ENCODE results near the gene PLOD2.

PLOD2 gene

GRCh38 chr3:146040630-146041029 is 120.4 kb downstream of the PLOD2 start:
- DNase-seq (ENCODE audit: low spot score) = no peak

GRCh38 chr3:146037697-146038096 is 123.3 kb downstream of the PLOD2 start:
- no peak for DNase-seq (ENCODE audit: low spot score)

GRCh38 chr3:146036281-146036680 is 124.7 kb downstream of the PLOD2 start:
- DNase-seq (ENCODE audit: low spot score) = no peak

- no peak for DNase-seq (ENCODE audit: low spot score)
Measured at GRCh38 chr3:146035366-146035765, 125.6 kb downstream of the PLOD2 start.

- no peak for DNase-seq (ENCODE audit: low spot score)
Measured at GRCh38 chr3:146033950-146034349, 127.0 kb downstream of the PLOD2 start.

GRCh38 chr3:146026547-146026946 is 134.4 kb downstream of the PLOD2 start:
- no peak for DNase-seq (ENCODE audit: low spot score)

- no peak for DNase-seq (ENCODE audit: low spot score)
Measured at GRCh38 chr3:146024260-146024659, 136.7 kb downstream of the PLOD2 start.

GRCh38 chr3:146020969-146021368 is 140.0 kb downstream of the PLOD2 start:
- DNase-seq (ENCODE audit: low spot score) = no peak

GRCh38 chr3:146019508-146019907 is 141.5 kb downstream of the PLOD2 start:
- no peak for DNase-seq (ENCODE audit: low spot score)

Measured in Ammon's horn (tissue), 1 donor.